HG02642 (cell line): ENCODE data around the gene FKBP7.
"Not testable (repeated sequence)": the region's sequence is repeated elsewhere in the genome, so short reads cannot be mapped to it uniquely, and the experiment has no call there.

Source experiments
- ATAC-seq: cut with Tn5 transposase; IDR thresholded peaks from one replicate; pipeline ENCODE4 v1.9.1; 2021; ENCODE audit warnings: mild to moderate bottlenecking; ENCODE audit not compliant: unreplicated experiment, poor library complexity

FKBP7 gene

DNA sequence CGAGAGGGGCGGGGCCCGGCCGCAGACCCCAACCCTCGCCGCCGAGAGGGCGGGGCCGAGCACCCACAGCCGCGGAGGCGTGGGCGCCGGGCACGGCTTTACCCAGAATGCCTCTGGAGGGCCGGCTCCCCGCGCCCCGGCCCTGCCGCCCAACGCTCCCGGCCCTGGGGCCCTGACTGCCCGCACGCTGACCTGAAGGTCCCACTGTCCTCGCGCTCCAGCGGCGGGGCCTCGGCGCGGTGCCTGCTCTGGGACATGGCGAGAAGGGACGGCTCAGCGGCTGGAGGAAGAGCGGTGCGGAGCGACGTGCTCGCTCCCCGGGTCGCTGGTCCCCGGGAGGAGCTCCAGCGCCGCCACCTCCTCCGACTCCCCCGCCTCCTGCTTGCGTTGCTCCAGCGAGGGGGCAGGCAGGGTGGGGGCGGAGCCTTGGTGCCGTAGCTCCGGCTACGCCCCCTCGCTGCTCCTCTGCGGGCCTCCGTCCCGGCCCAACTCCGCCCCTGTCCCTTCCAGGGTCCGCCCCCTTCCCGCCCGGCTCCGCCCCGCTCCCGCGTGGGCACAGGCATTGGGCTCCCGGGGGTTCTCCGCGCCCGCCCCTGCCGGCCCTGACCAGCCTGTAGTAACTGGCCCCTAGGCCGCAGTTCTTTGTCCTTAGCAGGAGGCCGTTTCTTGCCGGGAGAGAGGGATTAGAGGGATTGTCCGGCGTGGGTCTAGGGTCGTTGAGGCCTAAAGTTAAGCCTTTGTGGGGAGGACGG, 27.4 kb downstream of the FKBP7 start, which contains the start of the genes PJVK and PRKRA:
PJVK (plus strand) TSS at position 605 of the 752 bp plus-strand sequence. CDS start 2,032 bp downstream, outside the sequence.
PRKRA (minus strand) TSS at position 402 of the 752 bp plus-strand sequence; CDS start at position 257, 145 bp downstream.
- peak; percentile 87 for ATAC-seq

DNA sequence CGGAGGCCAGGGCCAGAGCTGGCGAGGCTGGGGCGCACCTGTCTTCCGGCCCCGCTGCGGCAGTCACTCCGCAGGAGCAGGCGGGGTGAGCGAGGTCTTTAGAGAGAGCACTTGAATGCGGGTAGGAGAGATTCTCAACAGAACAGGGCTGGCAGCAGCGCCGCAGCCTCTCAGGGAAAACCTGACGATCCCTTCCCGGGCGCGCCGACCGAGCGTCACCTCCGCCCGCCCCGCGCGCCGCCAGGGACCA, 28.0 kb downstream of the FKBP7 start:
- peak; percentile 55 for ATAC-seq

DNA sequence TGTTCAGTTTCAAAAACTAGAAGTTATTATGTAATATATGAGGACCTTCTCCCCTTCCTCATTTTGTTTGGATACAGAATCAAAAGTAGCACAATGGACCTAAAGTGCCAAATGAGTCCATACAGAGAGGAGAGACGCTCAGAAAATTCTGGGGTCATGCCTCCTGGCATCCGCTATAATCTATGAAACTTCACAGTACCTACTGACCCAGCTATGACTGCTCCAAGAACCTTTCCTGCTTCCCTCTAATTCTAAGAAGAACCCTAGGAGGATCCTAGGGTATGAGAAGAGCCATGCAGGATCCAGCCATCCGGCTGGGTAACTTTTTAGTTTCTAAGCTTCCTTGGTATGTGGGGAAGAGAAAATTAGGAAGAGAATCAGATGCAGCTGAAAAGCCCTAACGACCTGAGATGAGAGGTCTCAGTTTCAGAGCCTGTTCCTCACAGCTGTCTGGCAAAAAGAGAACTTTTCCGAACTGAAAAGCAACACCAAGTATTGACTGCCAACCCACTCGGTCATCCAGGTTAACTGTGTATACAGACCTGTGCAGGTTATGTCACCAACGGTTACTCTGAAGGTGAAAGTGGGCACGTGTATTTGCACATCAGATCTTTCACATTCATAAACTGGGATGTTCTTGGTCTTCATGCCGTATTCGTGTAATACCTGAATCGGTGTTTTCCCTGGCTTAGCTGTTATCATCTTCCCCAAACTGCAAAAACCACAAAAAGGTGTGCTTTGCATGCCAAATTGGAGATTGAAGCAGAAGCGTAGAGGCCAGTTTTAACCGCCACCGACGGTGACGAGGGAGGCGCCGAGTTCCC, 28.5 kb downstream of the FKBP7 start:
- no peak for ATAC-seq

DNA sequence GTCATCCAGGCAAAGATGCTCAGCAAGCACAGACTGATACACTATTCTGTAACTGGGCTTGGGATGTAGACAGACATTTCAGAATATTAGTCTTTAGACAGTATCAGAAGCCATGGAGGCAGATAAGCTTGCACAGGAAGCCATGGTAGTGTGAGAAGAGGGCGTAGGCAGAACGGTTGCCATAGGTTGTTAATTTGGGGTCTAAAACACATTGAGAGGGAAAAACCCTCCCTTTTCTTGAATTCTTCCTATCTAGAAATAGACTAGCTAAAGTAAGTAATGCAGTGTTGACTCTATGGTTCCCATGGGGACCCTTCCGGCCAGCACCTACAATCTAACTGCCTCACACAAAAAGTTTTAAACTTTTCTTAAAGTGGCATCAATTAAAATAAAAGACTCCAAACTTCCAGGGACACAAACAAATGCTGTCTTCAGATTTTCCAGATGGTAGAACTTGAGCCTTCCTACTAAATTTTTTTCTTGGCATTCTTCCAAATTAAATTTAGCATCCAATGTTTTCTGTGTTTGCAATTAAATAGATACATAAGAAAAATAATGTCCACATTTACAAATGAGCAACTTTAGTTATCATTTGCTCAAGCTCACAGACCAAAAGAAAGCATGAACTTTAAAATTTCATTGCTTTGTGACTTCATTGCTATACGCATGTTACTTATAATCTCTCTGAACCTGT, 29.3 kb downstream of the FKBP7 start:
- no peak for ATAC-seq

DNA sequence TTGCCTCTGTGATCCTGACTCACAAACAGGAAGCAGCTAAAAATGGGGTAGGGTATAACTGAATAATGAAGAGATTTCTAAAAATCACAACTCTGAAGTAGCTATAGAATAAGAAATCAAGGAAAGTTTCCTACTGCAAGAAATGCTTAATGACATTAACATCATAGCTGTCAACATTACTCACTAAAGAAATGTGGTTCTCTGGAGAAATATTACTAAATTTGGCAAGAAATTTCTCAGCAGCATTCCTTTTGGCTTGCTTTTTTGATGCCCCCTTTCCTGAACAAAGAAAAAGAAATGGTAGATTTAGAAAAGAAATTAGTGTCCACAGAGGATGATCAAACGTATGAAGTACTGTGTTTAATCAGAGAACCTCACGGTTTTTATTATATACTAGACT, 37.0 kb downstream of the FKBP7 start:
- ATAC-seq = no peak

DNA sequence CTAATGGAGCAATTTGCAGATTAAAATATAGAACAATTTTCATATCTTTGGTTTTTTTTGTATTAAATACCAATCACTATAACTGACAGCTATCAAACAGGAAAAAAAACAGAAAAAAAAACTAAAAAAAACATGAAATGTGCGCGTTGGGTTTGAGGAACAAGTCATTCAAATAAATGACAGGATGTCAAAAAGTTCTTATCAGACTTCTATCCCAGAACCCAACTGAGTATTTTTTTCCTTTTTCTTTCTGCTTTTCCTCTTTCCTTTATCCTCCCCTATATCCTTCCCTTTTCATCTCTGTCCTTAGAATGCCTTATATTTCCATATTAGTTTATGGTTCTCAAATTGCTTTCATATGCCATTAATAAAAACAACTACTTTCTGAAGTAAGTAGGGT, 41.7 kb downstream of the FKBP7 start:
- ATAC-seq = no peak

DNA sequence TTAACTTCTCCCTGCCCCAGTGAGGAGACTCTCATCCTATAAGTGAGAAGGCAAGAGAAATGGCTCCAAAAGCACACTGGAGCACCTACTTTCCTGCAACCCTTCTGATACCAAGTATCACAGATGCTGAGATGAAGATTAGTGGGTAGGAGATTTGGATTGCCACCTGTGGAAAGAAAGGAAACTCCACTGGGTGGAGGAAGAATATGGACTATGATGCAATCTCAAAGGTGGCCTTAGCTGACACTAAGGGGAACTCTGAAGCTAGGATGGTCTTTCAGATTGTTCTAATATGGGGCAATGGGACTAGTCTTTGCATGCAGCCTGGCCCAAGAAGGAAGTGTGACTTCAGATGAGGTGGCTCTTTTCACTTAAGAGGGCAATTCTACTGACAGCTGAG, 49.1 kb downstream of the FKBP7 start:
- no peak for ATAC-seq

DNA sequence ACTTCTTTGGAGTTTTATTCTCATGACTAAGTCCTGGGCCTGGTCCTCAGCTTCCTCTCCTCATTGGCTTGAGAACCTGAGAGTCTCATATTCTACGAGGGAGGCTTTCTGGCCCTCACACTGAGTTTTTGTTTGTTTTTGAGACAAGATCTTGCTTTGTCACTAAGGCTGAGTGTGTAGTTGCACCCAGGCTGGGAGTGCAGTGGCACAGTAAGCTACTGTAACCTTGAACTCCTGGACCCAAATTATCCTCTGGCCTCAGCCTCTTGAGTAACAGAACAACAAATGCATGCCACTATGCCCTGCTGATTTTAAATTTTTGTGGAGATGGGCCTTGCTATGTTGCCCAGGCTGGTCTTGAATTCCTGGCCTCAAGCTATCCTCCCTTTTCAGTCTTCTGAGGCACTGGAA, 50.0 kb downstream of the FKBP7 start:
- ATAC-seq = no peak

DNA sequence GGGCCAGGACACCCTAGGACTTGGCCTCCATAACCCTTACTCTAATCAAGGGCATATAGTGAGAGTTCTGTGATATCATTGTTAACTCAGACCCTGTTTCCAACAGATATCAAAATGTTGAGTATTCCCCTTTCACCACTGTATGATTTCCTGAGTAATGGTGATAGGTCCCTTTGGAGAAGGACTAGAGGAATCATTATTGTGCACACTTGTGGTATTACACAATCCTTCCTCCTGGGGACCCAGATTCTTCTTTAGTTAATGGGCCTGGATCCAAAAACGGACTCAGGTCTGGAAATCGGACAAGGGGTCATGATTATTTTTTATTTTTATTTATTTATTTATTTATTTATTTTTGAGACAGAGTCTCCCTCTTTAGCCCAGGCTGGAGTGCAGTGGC, 50.9 kb downstream of the FKBP7 start:
- no peak for ATAC-seq

DNA sequence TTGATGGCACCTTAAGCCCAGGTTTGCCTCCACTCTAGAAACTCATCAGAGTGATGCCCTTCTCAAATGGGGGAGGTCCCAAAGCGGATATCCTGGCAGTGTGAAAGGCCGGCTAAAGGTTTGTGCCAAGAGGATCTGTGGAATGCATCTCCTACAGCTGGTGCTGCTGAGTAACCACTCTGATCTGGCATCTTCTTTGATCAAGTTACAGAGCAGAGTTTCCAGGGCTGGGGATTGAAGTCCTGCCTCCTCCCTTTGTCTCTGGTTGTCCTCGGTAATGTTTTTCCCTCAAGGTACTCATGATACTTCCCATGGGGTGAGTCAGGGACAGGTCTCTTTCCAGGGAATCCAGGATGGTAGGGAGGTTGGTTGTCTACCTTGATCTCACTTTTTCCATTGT, 52.0 kb downstream of the FKBP7 start:
- no peak for ATAC-seq

DNA sequence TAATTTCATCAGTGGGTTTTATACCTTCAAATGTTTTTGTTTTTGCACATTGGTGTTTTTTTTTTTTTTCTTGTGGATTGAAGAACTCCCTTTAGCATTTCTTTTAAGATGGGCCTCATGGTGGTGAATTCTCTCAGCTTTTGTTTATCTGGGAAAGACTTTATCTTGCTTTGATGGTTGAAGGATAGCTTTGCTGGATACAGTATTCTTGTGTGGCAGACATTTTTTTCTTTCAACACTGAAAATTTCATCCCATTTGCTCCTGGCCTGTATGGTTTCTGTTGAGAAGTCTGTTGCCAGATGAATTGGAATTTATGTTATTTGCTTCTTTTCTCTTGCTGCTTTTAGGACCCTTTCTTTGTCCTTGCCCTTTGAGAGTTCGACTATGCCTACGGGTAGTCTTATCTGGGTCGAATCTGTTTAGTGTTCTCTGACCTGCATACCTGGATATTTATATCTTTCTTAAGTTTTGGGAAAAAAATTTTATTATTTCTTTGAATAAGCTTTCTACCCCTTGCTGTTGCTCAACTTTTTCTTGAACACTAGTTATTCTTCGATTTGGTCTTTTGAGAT, 53.1 kb downstream of the FKBP7 start:
- no peak for ATAC-seq

DNA sequence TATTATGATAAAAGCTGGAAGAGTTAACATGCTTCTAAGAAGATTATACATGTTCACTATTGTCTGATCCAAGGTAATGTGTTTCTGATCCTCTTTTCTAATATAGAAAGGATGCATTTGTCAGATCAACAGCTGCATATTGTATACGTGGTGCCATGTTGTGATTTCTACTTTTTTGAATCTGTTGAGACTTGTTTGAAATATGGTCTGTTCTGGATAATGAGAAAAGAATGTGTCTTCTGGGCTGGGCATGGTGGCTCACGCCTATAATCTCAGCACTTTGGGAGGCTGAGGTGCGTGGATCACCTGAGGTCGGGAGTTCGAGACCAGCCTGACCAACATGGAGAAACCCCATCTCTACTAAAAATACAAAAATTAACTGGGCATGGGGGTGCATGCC, 54.7 kb downstream of the FKBP7 start:
- ATAC-seq = not testable (repeated sequence)

DNA sequence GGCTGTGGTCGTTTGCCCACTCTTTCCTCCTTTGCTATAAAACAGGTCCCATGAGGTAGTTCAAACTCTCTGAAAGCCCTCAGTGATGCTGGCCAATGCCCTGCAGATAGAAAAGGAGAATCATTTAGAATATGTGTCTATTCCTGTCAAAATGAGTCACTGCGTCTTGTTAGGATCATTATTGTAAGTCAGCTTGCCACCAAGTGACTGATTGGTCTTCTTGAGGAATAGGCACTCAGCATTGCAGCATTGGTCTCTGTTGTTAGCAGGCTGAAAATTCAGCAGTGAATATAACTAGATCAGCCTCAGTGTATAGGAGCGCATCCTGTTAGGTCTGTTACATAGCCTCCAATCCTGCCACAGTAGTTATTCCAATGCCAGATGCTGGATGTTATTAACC, 56.3 kb downstream of the FKBP7 start:
- ATAC-seq = no peak

DNA sequence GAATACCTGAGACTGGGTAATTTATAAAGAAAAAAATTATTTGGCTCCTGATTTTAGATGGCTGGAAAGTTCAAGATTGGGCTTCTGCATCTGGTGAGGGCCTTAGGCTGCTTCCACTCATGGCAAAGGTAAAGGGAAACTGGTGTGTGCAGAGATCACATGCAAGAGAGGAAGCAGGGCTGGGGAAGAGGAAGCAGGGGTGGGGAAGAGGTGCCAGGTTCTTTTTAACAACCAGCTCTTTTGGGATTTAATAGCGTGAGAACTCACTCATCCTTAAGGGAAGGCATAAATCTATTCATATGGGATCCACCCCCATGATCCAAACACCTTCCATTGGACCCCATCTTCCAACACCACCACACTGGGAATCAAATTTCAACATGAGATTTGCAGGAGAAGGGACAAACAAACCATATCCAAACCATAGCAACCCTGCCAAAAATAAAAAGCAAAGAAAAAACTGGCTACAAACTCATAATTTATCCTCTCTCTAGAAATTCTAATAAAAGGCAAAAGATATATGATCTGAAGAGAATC, 57.9 kb downstream of the FKBP7 start:
- no peak for ATAC-seq

DNA sequence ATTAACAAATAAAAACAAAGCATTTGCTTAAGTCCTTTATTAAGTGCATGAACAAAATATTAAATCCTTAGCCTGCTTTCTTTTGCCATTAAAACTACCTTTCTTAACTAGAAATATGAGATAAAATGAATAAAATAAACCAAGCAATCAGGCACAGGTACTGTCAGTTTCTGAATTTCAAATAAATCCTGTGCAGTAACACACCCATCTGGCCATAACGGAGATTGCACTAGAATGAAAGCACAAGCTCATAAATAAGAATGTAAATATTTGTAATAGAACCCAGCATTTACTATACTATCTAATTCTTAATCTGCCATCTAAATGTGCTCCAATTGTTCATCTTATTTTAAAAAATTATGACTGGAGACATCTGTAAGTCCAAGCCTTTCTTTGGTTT, 59.3 kb downstream of the FKBP7 start:
- no peak for ATAC-seq

DNA sequence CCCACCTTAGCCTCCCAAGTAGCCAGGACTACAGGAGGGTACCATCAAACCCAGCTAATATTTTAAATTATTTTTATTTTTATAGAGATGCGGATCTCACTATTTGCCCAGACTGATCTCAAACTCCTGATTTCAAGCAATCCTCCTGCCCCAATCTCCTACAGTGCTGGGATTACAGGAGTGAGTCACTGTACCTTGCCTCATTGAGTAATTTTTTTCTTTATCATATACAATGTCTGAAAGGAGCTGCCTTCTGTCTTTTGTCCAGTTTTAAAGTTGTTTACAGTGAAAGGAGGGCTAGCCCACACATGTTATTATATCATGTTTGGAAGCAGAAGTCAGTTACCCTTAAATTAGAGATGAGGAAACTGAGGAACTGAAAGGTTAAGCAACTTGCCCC, 60.0 kb downstream of the FKBP7 start:
- ATAC-seq = no peak

DNA sequence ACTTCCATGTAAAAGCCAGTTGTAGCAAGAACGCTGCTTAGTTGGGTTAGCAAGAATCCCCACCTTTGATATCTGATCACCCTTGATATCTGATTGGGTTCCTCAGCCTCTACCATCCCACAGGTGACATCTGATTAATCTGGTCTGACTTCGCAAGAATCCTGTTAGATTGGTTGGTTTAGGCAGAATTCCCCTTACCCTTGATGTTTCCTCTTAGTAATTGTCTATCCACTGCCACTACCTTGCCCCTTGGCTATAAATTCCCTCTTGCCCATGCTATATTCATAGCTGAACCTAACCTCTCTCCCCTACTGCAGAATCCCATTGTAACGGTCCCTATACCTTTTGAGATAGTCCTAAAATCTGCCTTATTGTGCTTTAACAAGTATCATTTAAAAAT, 60.5 kb downstream of the FKBP7 start:
- ATAC-seq = no peak

DNA sequence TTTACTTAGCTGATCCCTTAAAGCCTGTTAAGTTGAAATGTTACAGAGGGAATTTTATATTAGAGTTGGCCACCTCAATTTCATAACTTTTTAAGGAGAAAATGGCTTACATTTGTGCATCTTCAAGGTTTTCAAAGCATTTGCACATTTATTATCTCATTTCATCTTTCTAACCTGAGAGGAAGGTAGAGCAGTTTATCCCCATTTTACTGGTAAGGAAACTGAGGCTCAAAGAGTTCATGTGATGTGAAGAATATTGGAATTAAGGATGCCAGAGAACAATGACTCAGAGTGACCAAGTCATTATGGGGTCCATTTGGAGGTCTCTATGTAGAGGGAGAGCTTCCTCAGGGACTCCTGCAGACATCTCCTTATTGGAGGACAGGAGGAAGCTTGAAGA, 62.4 kb downstream of the FKBP7 start:
- ATAC-seq = no peak

DNA sequence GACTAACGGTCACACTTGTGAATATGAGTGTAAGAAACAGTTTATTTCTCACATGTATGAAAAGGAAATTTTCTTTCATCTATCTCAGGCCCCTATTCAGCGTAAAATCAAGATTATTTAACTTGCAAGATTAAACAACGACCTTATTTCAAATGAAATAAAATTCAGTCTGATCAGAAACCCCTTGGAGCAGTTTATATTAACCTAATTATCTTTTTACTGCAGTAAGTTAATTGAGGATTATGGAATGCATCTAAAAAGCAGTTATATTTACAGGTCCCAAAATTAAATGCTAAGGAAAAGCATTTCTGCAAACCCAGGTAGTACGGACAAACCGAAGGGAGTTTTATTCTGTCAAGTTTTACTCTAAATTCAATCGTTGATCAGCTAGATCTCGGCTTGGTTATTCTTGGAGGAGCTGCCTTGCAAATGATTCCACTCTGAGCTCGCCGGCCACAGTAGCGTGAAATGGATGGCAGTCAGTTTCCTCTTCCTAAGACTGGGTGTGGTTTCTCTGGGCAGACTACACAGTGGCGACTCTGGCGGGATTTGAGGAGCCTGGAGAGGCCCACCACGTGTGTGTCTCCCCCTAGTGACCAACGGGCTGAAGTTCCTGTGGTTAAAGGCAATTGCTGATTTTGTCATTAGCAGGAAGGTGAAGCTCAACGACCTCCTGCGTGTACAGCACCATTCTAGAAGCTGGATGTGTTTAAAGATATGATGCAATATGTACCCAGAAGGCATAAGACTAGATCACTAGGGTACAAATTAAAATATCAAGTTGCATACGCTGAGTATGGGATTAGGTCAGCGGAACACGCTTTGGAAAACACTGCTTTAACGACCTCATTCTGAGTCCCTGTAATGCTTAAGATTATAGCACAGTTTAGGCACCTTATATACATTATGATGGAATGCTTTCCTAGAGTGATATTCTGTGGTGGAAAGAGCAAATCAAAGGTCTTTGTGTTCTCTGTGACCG, 63.8 kb downstream of the FKBP7 start:
- peak; percentile 80 for ATAC-seq
